Measurements from ENCODE around the gene CARS2.
"Not testable (repeated sequence)": the region's sequence is repeated elsewhere in the genome, so short reads cannot be mapped to it uniquely, and the experiment has no call there.

CARS2 gene

GRCh38 chr13:110700641-110701040 lies 5.3 kb downstream of the CARS2 start:
- no peak overlapping the region for H3K4me3 ChIP-seq (ENCODE audit: low read depth, low read length)
- no peak for TF ChIP-seq CTCF (IDR thresholded peaks at IDR 0.05; ENCODE audit: low read depth, low read length, missing control alignments)
- no peak for DNase-seq (ENCODE audit: low read depth)
- in situ Hi-C loops (cut with HindIII; ENCODE audit: low sequenced_read_pairs), result no loop called here

GRCh38 chr13:110700186-110700585 lies 5.7 kb downstream of the CARS2 start:
- in situ Hi-C loops (cut with HindIII; ENCODE audit: low sequenced_read_pairs), result no loop called here
- TF ChIP-seq CTCF (IDR thresholded peaks at IDR 0.05; ENCODE audit: low read depth, low read length, missing control alignments), result no peak
- DNase-seq (ENCODE audit: low read depth), result no peak

GRCh38 chr13:110699148-110700145 lies 6.5 kb downstream of the CARS2 start:
- no peak overlapping the region for H3K4me3 ChIP-seq (ENCODE audit: low read depth, low read length)
- in situ Hi-C loops (cut with HindIII; ENCODE audit: low sequenced_read_pairs), result no loop called here
- no peak for DNase-seq (ENCODE audit: low read depth)
- TF ChIP-seq CTCF (IDR thresholded peaks at IDR 0.05; ENCODE audit: low read depth, low read length, missing control alignments), result no peak

More at GRCh38 chr13:110700186-110700585, 5.7 kb downstream of the CARS2 start:
- no peak overlapping the region for H3K4me3 ChIP-seq (ENCODE audit: low read depth, low read length)

GRCh38 chr13:110698689-110699088 lies 7.2 kb downstream of the CARS2 start:
- TF ChIP-seq CTCF (IDR thresholded peaks at IDR 0.05; ENCODE audit: low read depth, low read length, missing control alignments), result no peak
- H3K4me3 ChIP-seq (ENCODE audit: low read depth, low read length), result no peak overlapping the region
- in situ Hi-C loops (cut with HindIII; ENCODE audit: low sequenced_read_pairs), result no loop called here
- no peak for DNase-seq (ENCODE audit: low read depth)

GRCh38 chr13:110697842-110698241 lies 8.1 kb downstream of the CARS2 start:
- TF ChIP-seq CTCF (IDR thresholded peaks at IDR 0.05; ENCODE audit: low read depth, low read length, missing control alignments), result no peak
- no peak overlapping the region for H3K4me3 ChIP-seq (ENCODE audit: low read depth, low read length)
- DNase-seq (ENCODE audit: low read depth), result no peak
- in situ Hi-C loops (cut with HindIII; ENCODE audit: low sequenced_read_pairs), result no loop called here

- in situ Hi-C loops (cut with HindIII; ENCODE audit: low sequenced_read_pairs), result no loop called here
- TF ChIP-seq CTCF (IDR thresholded peaks at IDR 0.05; ENCODE audit: low read depth, low read length, missing control alignments), result no peak
- no peak for DNase-seq (ENCODE audit: low read depth)
Observed at GRCh38 chr13:110696776-110697175, 9.1 kb downstream of the CARS2 start.

GRCh38 chr13:110695774-110696173 lies 10.1 kb downstream of the CARS2 start:
- in situ Hi-C loops (cut with HindIII; ENCODE audit: low sequenced_read_pairs); H3K4me3 ChIP-seq (ENCODE audit: low read depth, low read length); DNase-seq (ENCODE audit: low read depth): not testable (repeated sequence)

More at GRCh38 chr13:110696776-110697175, 9.1 kb downstream of the CARS2 start:
- H3K4me3 ChIP-seq (ENCODE audit: low read depth, low read length), result no peak overlapping the region

All from astrocyte of the cerebellum (primary cell).